NCI-H128 (cell line): ENCODE data around the gene LRP6.
"Not testable (repeated sequence)": the region's sequence is repeated elsewhere in the genome, so short reads cannot be mapped to it uniquely, and the experiment has no call there.

Experiments
- DNase-seq: peaks from one replicate; lab custom pipeline; 2025; ENCODE audit not compliant: unreplicated experiment; lab: John Stamatoyannopoulos, UW

The LRP6 gene

GRCh38 chr12:12182703-12183365 lies 84.0 kb downstream of the LRP6 start:
- DNase-seq, result no peak

DNA sequence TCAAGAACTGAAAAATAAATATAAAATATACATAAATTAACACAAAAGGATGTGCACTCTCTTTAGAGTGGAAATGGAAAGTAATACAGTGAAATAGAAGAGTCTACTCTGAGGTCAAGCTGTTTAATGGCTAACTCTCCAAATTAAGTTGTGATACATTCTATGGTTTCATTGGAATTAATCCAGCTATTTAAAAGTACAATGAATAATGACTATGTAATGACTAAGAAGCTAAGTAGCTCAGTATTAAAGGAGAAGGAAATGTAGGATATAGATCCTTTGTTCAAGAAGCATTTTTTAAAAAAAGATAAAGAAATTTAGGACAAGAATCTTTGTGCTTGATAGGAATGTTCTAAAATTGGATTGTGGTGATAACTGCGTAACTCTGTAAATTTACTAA lies 85.3 kb downstream of the LRP6 start:
- DNase-seq, result no peak

DNA sequence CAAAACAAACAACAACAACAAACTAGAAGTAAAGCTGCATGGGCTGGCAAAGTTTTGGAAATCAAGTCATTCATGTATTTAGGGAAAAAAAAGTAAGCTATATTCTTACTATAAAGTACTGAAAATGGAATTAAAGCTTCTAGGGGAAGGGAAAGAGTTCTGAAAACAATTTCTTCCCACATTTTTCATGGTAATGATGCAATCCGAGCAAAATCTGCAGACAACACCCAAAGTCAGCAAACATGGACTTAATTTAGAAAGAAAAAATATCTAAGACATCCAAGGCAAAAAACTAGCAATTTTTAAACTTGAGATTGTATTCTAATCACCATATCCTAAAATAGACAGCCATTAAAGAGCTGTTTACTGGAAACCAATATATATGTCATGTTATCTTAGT lies 86.3 kb downstream of the LRP6 start:
- DNase-seq, result no peak

GRCh38 chr12:12180136-12180535 lies 86.7 kb downstream of the LRP6 start:
- DNase-seq, result no peak

- DNase-seq, result no peak
These were observed 88.3 kb downstream of the LRP6 start for GRCh38 chr12:12178559-12178958.

DNA sequence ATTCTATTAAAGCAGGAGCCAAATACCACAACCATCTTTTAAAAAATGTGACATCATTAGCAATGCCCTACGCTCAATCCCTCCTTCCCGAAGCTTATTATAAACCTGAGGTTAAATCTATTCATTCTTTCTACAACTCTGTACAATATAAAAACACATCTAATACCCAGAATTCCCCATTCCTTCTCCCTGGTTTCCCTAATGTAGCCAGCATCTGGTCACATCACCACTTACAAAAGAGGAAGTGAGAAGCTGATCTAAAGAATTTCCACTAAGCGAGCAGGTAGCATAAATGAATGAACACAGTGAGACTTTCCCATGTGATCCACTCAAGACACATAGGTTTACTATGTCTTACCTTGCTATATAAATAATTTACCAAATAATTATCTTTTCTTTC lies 90.4 kb downstream of the LRP6 start:
- DNase-seq, result no peak

GRCh38 chr12:12171991-12172511 lies 94.8 kb downstream of the LRP6 start:
- no peak for DNase-seq

- DNase-seq, result no peak
These were observed 99.0 kb downstream of the LRP6 start for GRCh38 chr12:12167847-12168246.

- DNase-seq, result no peak
These were observed 100.1 kb downstream of the LRP6 start for GRCh38 chr12:12166751-12167150.

- DNase-seq, result no peak
These were observed 106.9 kb downstream of the LRP6 start for GRCh38 chr12:12159988-12160387.

DNA sequence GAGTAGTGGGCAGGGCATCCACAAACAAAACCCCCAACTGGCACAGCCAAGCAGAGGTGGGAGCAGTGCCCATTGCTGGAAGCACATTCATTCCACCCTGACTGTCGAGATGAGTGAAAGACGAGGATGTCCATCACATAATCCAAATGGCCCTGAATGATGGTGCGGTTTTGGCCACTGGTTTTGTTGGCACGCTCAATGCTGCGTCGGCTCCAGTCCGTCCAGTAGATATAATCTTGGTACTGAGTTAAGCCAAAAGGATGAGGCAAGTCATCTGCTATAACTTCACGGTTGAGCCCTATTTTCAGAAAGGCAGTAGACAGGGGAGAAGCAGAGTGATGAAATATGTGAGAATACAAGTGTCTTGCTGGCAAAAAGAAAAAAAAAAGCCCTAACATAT lies 108.0 kb downstream of the LRP6 start:
- DNase-seq, result no peak

- no peak for DNase-seq
These were observed 109.4 kb downstream of the LRP6 start for GRCh38 chr12:12157424-12157823.

DNA sequence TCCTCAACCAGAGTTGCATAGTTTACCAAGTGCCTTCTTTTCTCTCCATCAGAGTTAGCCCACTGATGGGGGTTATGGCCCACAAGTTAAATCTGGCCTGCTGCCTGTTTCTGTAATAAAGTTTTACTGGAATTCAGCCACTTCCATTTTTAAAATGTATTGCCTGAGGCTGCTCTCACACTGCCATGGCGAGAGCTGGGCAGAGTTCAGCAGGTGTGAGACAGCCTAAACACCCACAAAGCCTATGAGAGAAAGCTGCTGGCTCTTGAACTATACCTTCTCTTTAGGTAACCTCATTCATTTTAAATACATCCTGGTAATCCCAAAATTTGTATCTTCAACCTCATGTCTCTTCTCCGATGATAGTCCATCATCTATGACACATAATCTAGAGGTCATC lies 110.0 kb downstream of the LRP6 start:
- no peak for DNase-seq

DNA sequence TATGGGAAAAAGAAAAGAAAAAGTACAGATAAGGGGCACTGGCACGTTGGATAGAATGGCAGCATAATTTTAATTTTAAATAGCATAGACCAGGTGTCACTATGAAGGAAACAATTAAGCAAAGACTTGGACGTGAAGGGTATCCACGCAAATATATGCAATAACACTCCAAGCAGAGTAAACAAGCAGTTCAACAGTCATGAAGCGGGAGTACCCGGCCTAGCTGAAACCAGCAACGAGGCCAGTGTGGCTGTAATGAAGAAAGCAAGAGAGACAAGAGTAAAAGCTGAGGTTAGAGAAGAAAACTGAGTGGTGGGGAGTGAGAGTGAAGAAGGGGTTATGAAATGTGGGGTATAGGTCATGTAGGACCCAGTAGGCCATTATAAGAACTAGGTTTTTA lies 110.7 kb downstream of the LRP6 start:
- no peak for DNase-seq

- DNase-seq, result no peak
These were observed 113.2 kb downstream of the LRP6 start for GRCh38 chr12:12153596-12153995.

GRCh38 chr12:12147111-12147510 lies 119.7 kb downstream of the LRP6 start:
- no peak for DNase-seq

GRCh38 chr12:12144531-12144930 lies 122.3 kb downstream of the LRP6 start:
- not testable (repeated sequence) for DNase-seq

GRCh38 chr12:12141000-12141399 lies 125.8 kb downstream of the LRP6 start:
- no peak for DNase-seq

DNA sequence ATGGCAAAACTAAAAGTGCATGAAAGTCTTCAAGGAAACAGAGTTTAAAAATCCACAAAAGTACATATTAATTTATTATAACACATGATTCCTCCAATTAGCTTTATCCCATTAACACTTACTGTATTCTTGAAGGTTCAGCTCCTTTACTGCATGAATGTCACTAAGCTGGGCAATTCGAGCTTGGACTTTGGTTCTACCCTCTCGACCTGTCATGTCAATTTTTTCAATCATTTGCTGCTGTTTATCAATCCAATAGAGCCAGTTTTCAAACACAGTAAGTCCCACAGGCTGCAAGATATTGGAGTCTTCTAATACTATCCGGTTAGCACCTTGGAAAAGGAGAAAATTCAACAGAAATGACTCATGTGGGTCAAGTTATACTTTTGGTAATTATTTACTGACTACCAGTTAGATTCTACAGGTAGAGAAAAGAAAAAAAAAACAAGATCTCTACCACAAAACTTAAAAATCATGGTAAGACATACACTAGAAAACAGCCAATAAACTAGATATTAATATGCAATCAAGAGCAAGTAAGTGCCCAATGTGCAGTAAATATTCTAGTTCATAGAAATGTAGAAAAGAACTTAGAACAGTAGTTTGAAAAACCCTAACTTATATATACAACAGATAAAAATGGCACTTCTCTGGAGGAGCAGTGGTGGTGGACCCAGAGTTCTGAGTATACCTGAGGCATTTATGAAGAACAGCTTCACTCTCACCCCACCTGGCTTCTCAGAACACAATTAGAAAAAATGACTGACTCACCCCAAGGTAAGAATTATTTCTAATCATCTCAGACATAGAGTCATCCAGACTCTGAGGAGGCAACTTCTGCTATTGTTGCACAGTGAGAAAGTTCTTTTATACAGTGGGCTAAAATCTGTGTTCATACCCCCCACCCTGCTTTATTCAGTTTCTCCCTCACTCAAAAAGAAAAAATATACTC lies 128.4 kb downstream of the LRP6 start:
- no peak for DNase-seq

DNA sequence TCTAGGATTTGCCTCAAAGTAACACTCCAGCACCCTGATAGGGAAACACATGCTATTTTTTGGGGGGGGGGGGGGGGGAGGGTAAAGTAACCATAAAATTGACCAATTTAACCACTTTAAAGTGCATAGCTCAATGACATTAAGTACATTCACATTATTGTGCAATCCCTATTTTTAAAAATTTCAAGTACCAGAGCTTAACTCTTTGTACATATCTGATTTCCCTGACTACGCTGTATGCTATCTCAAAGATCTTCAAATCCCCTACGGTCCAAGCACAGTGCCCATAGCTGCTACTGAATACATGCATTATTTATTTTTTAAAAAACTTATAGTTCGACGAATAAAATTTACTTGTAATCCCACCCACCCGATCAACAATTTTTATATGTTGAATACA lies 133.1 kb downstream of the LRP6 start:
- no peak for DNase-seq

DNA sequence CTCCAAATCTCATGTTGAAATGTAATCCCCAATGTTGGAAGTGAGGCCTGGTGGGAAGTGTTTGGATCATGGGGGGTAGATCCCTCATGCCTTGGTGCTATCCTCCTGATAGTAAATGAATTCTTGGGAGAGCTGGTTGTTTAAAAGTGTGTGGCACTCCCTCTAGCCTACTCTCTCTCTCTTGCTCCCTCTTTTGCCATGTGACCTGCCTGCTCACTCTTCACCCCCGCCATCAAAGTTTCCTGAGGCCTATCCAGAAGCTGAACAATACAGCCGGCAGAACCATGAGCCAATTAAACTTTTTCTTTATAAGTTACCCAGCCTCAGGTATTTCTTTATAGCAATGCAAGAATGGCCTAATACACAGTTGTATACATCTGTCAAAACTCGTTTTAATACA lies 133.6 kb downstream of the LRP6 start:
- DNase-seq, result no peak

DNA sequence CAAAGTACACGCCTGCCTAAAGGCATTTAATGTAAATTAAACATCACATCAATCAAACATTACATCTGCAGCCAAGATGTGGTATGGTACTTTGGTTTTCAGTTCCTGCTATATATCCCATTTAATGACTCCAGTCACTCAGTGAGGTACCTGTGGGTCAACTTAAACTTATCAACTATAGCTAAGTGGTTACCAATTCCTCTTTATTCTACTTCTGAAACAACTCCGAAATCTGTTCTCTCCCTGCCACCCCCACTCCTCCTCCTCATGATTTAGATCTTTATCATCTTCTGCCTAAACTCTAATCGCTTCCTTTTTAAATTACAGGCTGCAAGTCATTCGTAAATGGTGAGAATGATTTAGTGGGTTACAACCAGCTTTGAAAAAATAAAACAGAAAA lies 138.2 kb downstream of the LRP6 start:
- no peak for DNase-seq
